Measurements from ENCODE around the gene GTF3C1. TPM values are rescaled to one million over a fixed set of nuclear protein-coding genes. Genes with fewer than 3 reads are reported as not detected.

GTF3C1 gene
- total RNA-seq, 2 donors from 2014 or later, result 64.0 to 77.2 TPM

DNA sequence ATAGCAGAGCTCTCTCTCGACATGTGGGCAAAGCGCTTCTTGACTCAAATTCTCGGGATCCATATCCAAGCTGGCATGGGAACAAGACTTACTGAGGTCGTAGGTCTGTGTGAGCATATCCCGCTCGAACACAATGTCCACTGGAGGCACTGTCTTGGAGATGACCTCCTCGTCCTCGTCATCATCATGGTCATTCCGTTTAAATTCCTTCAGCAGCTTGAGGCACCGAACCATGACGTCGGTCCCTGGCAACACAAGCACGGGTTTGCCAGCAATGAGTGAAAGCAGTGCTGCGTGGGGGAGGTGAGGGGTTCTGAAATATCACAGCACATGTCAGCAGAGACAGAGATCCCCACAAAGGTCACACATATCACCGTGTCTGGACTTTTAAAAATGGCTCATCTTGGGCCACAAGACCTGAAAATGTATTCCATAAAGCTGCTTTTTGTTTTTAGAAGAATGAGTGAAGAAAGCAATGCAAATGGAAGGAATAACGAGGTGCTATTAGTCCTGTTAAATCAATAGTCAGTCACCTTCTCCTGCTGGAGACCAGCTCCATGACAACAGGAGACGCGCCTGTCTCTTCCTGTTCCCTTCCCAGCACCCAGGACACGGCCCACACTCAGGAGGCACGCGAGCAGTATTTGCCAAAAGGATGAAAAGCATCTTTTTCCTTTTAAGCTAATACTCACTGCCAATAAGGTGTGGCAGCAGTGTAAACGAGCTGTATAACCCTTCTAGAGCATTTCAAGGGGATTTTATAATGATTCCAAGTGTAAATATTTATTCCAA, 37.9 kb downstream of the GTF3C1 start:
- H3K4me3 ChIP-seq, result no peak overlapping the region
- DNase-seq (ENCODE audit: low spot score), result peak; percentile 76
- peaks cover 54% of the 10 kb centered on the region for H3K36me3 ChIP-seq
- H3K27me3 ChIP-seq, result no peaks in the 10 kb centered on the region
- TF ChIP-seq, protein P1, sequence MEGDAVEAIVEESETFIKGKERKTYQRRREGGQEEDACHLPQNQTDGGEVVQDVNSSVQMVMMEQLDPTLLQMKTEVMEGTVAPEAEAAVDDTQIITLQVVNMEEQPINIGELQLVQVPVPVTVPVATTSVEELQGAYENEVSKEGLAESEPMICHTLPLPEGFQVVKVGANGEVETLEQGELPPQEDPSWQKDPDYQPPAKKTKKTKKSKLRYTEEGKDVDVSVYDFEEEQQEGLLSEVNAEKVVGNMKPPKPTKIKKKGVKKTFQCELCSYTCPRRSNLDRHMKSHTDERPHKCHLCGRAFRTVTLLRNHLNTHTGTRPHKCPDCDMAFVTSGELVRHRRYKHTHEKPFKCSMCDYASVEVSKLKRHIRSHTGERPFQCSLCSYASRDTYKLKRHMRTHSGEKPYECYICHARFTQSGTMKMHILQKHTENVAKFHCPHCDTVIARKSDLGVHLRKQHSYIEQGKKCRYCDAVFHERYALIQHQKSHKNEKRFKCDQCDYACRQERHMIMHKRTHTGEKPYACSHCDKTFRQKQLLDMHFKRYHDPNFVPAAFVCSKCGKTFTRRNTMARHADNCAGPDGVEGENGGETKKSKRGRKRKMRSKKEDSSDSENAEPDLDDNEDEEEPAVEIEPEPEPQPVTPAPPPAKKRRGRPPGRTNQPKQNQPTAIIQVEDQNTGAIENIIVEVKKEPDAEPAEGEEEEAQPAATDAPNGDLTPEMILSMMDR (IDR thresholded peaks at IDR 0.05), result no peak
- peaks cover 0 to 20% of the 10 kb centered on the region in 2 donors for H3K4me1 ChIP-seq
- H3K27ac ChIP-seq, result peak overlapping the region; percentile 68 to 80
- no peaks in the 10 kb centered on the region for H3K9me3 ChIP-seq

DNA sequence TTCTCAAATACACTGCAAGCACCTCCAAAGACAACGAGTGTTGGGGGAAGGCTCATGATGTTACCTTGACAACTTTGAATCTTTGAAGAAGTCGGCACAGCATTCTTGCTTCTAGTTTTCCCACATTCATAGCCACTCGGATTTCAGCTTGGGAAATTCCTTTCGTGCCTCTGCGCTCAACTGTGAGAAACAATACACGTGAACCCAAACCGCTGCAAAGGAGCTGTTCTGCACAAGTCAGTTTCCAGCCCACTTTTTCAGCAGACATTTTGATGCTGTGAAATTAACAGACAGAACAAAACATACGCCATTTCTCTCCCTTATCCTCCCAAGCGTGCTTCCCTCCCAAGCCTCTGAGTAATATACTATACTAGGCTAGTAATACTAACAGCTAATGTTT, 41.2 kb downstream of the GTF3C1 start:
- Histone ChIP-seq H3K36me3 (peaks cover 88% of the 10 kb centered on the region), H3K27ac (no peak overlapping the region), H3K9me3 (no peaks in the 10 kb centered on the region), H3K4me1 (peaks cover 0 to 10% of the 10 kb centered on the region in 2 donors), H3K27me3 (no peaks in the 10 kb centered on the region), H3K4me3 (no peak overlapping the region)
- TF ChIP-seq, protein P1 (IDR thresholded peaks at IDR 0.05), result no peak
- no peak for DNase-seq (ENCODE audit: low spot score)

DNA sequence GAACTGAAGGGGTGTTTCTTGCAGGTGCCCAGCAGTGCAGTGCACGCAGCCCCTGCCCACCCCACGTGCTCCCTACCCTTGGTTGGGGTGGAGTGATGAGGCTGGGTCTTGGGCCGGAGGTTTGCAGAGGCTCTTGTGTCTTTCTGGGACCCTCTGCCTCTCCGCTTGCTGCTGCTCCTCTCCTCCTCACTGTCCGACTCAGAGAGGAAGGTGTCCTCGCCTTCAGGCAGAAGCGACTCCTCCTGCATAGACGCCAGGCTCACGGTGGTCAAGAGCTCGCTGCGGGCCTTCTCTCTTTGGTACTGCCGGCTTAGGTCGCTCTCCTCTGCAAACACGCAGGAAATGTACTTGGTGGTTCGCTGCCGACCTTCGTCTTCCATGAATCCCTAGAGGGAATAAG, 42.9 kb downstream of the GTF3C1 start:
- DNase-seq (ENCODE audit: low spot score), result no peak
- H3K9me3 ChIP-seq, result no peaks in the 10 kb centered on the region
- TF ChIP-seq, protein P1 (IDR thresholded peaks at IDR 0.05), result no peak
- no peaks in the 10 kb centered on the region for H3K27me3 ChIP-seq
- no peak overlapping the region for H3K27ac ChIP-seq
- peaks cover 0 to 4% of the 10 kb centered on the region in 2 donors for H3K4me1 ChIP-seq
- H3K4me3 ChIP-seq, result no peak overlapping the region
- peaks cover 99% of the 10 kb centered on the region for H3K36me3 ChIP-seq

DNA sequence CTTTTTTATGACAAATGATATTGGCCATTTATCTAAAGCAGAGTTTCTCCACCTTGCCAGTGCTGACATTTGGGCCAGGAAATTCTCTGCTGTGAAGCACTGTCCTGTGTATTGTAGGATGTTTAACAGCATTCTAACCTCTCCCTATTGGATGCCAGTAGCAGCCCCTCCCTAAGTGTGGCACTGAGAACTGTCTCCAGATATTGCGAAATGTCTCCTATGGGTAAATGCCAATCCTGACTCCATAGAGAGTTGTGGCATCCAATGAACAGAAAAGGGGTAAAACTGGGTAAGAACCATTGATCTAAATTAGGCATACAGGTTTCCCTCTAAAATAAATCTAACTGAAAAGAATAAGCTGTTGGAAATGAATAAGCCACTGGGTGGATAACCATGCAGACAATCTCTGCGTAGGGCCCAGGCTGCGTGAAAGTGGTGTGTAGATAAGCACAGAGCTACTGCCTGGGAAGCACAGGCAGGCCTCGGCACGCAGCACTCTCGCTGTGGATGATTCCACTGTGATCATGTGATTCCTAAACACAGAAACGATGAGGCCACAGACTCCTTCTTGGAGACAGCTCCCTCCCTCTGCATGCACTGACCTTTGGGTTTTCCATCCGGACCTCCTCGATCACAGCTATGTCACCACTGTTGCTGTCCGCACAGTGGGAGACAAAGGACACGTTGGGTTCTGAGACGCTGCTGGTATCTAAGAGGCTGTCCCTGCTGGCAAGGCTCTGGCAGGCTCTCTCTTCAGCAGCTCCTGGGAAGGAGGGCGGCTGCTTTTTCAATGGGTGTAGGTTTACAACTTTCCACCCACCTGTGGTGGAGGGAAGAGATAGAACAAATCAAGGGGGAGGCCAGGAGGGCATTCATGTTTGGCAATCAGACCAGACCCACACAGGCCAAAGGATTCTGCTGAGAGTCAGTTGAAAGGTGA, 44.1 kb downstream of the GTF3C1 start:
- Histone ChIP-seq H3K27me3 (no peaks in the 10 kb centered on the region), H3K27ac (peak overlapping the region; percentile 58 to 66), H3K36me3 (peaks cover 99% of the 10 kb centered on the region), H3K4me1 (peaks cover 0 to 4% of the 10 kb centered on the region in 2 donors), H3K9me3 (no peaks in the 10 kb centered on the region), H3K4me3 (no peak overlapping the region)
- no peak for DNase-seq (ENCODE audit: low spot score)
- TF ChIP-seq, protein P1 (IDR thresholded peaks at IDR 0.05), result no peak

DNA sequence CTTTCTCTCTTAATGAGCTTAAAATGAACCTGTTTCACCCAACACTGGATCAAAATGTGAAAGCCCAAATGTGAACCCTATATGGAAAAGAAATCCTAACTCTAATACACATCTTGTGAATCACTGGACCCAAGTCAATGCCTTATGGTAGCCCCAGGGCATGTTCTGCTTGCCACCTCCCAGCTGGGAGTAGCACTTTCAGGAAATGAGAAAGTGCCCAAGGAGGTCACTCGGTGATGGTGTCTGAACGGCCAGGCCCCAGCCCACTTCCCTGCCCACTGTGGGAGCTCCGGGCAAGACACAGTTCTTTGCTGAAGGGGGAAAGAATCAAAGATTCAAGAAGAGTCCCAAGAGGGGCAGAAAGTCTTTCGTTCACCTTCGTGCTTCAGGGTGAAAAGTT, 46.1 kb downstream of the GTF3C1 start:
- no peak overlapping the region for H3K4me3 ChIP-seq
- peaks cover 100% of the 10 kb centered on the region for H3K36me3 ChIP-seq
- no peaks in the 10 kb centered on the region for H3K27me3 ChIP-seq
- DNase-seq (ENCODE audit: low spot score), result no peak
- TF ChIP-seq, protein P1 (IDR thresholded peaks at IDR 0.05), result no peak
- H3K27ac ChIP-seq, result no peak overlapping the region
- peaks cover 0 to 7% of the 10 kb centered on the region in 2 donors for H3K4me1 ChIP-seq
- H3K9me3 ChIP-seq, result no peaks in the 10 kb centered on the region

Measured in right atrium auricular region (tissue), 2 donors.